T-helper 2 cell treated with Interferon-gamma antibody and Interleukin-4, amounts not matched to agents 5 μg/mL and 100 μg/mL, for 36 hours (primary cell): Measurements from ENCODE around the gene FRYL.
A peak's percentile ranks its signal among the peaks of the same experiment; 100 is the strongest.
"Not testable (repeated sequence)": the region's sequence is repeated elsewhere in the genome, so short reads cannot be mapped to it uniquely, and the experiment has no call there.

Experiments used
- DNase-seq: peaks from one replicate; pipeline ENCODE4 v3.0.0; 2021; ENCODE audit warnings: low spot score
- H3K27ac Mint-ChIP-seq: one replicate; pipeline ENCODE4 v1.8.0; 2021; ENCODE audit warnings: mild to moderate bottlenecking, mixed read lengths
- H3K27me3 Mint-ChIP-seq: one replicate; pipeline ENCODE4 v1.8.0; 2021; ENCODE audit warnings: low read depth, mixed read lengths
- H3K36me3 Mint-ChIP-seq: one replicate; pipeline ENCODE4 v1.8.0; 2021; ENCODE audit warnings: low read depth, mixed read lengths
- H3K4me1 Mint-ChIP-seq: one replicate; pipeline ENCODE4 v1.8.0; 2021; ENCODE audit warnings: low read depth, mixed read lengths
- H3K4me3 Mint-ChIP-seq: one replicate; pipeline ENCODE4 v1.8.0; 2022; ENCODE audit warnings: mild to moderate bottlenecking, moderate library complexity, mixed read lengths
- H3K9me3 Mint-ChIP-seq: one replicate; pipeline ENCODE4 v1.8.0; 2021; ENCODE audit warnings: mixed read lengths

The FRYL gene

GRCh38 chr4:48692044-48692443, 88.0 kb downstream of the FRYL start:
- no peaks in the 10 kb centered on the region for H3K9me3 Mint-ChIP-seq
- no peaks in the 10 kb centered on the region for H3K27me3 Mint-ChIP-seq
- DNase-seq = no peak
- peaks cover 3% of the 10 kb centered on the region for H3K36me3 Mint-ChIP-seq
- peaks cover 3% of the 10 kb centered on the region for H3K4me1 Mint-ChIP-seq
- no peak overlapping the region for H3K27ac Mint-ChIP-seq
- no peak overlapping the region for H3K4me3 Mint-ChIP-seq

- peaks cover 4% of the 10 kb centered on the region for H3K4me1 Mint-ChIP-seq
Measured at GRCh38 chr4:48688953-48689352, 91.1 kb downstream of the FRYL start.

GRCh38 chr4:48687313-48688051, 92.6 kb downstream of the FRYL start:
- Mint-ChIP-seq H3K9me3 (no peaks in the 10 kb centered on the region), H3K36me3 (peaks cover 8% of the 10 kb centered on the region), H3K4me3 (no peak overlapping the region), H3K4me1 (peaks cover 4% of the 10 kb centered on the region), H3K27ac (no peak overlapping the region), H3K27me3 (no peaks in the 10 kb centered on the region)
- no peak for DNase-seq

More at GRCh38 chr4:48688953-48689352, 91.1 kb downstream of the FRYL start:
- no peak overlapping the region for H3K27ac Mint-ChIP-seq
- no peaks in the 10 kb centered on the region for H3K27me3 Mint-ChIP-seq
- no peak overlapping the region for H3K4me3 Mint-ChIP-seq
- DNase-seq = no peak
- H3K9me3 Mint-ChIP-seq = no peaks in the 10 kb centered on the region
- H3K36me3 Mint-ChIP-seq = peaks cover under 1% of the 10 kb centered on the region

GRCh38 chr4:48686369-48686768, 93.7 kb downstream of the FRYL start:
- Mint-ChIP-seq H3K36me3 (peaks cover 13% of the 10 kb centered on the region), H3K9me3 (no peaks in the 10 kb centered on the region), H3K4me3 (no peak overlapping the region), H3K27ac (no peak overlapping the region), H3K4me1 (peaks cover 11% of the 10 kb centered on the region), H3K27me3 (no peaks in the 10 kb centered on the region)
- no peak for DNase-seq

GRCh38 chr4:48683784-48684666, 96.1 kb downstream of the FRYL start:
- no peaks in the 10 kb centered on the region for H3K9me3 Mint-ChIP-seq
- H3K27me3 Mint-ChIP-seq = no peaks in the 10 kb centered on the region
- peaks cover 12% of the 10 kb centered on the region for H3K4me1 Mint-ChIP-seq
- H3K4me3 Mint-ChIP-seq = no peak overlapping the region
- no peak for DNase-seq
- no peak overlapping the region for H3K27ac Mint-ChIP-seq
- peaks cover 13% of the 10 kb centered on the region for H3K36me3 Mint-ChIP-seq

GRCh38 chr4:48682870-48683269, 97.2 kb downstream of the FRYL start:
- H3K36me3 Mint-ChIP-seq = peaks cover 15% of the 10 kb centered on the region
- H3K27ac Mint-ChIP-seq, H3K9me3 Mint-ChIP-seq, H3K4me3 Mint-ChIP-seq, DNase-seq, H3K27me3 Mint-ChIP-seq: not testable (repeated sequence)
- H3K4me1 Mint-ChIP-seq = peaks cover 12% of the 10 kb centered on the region

- Mint-ChIP-seq H3K4me3 (no peak overlapping the region), H3K27me3 (no peaks in the 10 kb centered on the region), H3K9me3 (no peaks in the 10 kb centered on the region), H3K36me3 (peaks cover 17% of the 10 kb centered on the region), H3K4me1 (peaks cover 12% of the 10 kb centered on the region), H3K27ac (no peak overlapping the region)
- DNase-seq = peak; percentile 15
Measured at GRCh38 chr4:48681856-48682255, 98.2 kb downstream of the FRYL start.

- Mint-ChIP-seq H3K9me3 (peaks cover 2% of the 10 kb centered on the region), H3K27ac (no peak overlapping the region), H3K36me3 (peaks cover 20% of the 10 kb centered on the region), H3K4me3 (no peak overlapping the region), H3K4me1 (peaks cover 12% of the 10 kb centered on the region), H3K27me3 (no peaks in the 10 kb centered on the region)
- no peak for DNase-seq
Measured at GRCh38 chr4:48680848-48681568, 99.1 kb downstream of the FRYL start.

GRCh38 chr4:48673537-48673936, 106.5 kb downstream of the FRYL start:
- Mint-ChIP-seq H3K4me1 (peaks cover 14% of the 10 kb centered on the region), H3K27me3 (no peaks in the 10 kb centered on the region), H3K36me3 (peaks cover 20% of the 10 kb centered on the region), H3K4me3 (no peak overlapping the region), H3K9me3 (peaks cover 13% of the 10 kb centered on the region), H3K27ac (no peak overlapping the region)
- no peak for DNase-seq

GRCh38 chr4:48670587-48670986, 109.5 kb downstream of the FRYL start:
- peaks cover 11% of the 10 kb centered on the region for H3K36me3 Mint-ChIP-seq

GRCh38 chr4:48669086-48669485, 111.0 kb downstream of the FRYL start:
- H3K27me3 Mint-ChIP-seq = no peaks in the 10 kb centered on the region
- H3K27ac Mint-ChIP-seq = no peak overlapping the region
- no peak for DNase-seq
- no peak overlapping the region for H3K4me3 Mint-ChIP-seq
- H3K9me3 Mint-ChIP-seq = peaks cover 8% of the 10 kb centered on the region
- peaks cover 14% of the 10 kb centered on the region for H3K36me3 Mint-ChIP-seq
- peaks cover 32% of the 10 kb centered on the region for H3K4me1 Mint-ChIP-seq

More at GRCh38 chr4:48670587-48670986, 109.5 kb downstream of the FRYL start:
- no peak for DNase-seq
- Mint-ChIP-seq H3K27me3 (no peaks in the 10 kb centered on the region), H3K27ac (no peak overlapping the region), H3K9me3 (peaks cover 8% of the 10 kb centered on the region), H3K4me1 (peaks cover 30% of the 10 kb centered on the region), H3K4me3 (no peak overlapping the region)

GRCh38 chr4:48668254-48669017, 111.6 kb downstream of the FRYL start:
- Mint-ChIP-seq H3K4me3 (no peak overlapping the region), H3K27me3 (no peaks in the 10 kb centered on the region), H3K4me1 (peaks cover 33% of the 10 kb centered on the region), H3K36me3 (peaks cover 19% of the 10 kb centered on the region), H3K27ac (no peak overlapping the region), H3K9me3 (peaks cover 8% of the 10 kb centered on the region)
- no peak for DNase-seq

GRCh38 chr4:48667148-48667547, 112.9 kb downstream of the FRYL start:
- H3K27ac Mint-ChIP-seq = no peak overlapping the region
- peaks cover 17% of the 10 kb centered on the region for H3K36me3 Mint-ChIP-seq
- peaks cover 29% of the 10 kb centered on the region for H3K4me1 Mint-ChIP-seq
- peaks cover 8% of the 10 kb centered on the region for H3K9me3 Mint-ChIP-seq
- DNase-seq = no peak
- H3K4me3 Mint-ChIP-seq = no peak overlapping the region
- H3K27me3 Mint-ChIP-seq = no peaks in the 10 kb centered on the region
